GM13976 (cell line): ENCODE results near the gene STXBP6.

ENCODE experiments used
- DNase-seq: peaks from one replicate; pipeline ENCODE4 v3.0.0; 2012; ENCODE audit warnings: low spot score
- CTCF ChIP-seq: IDR thresholded peaks from 2 replicates; pipeline ENCODE4 v1.5.1; 2012; ENCODE audit warnings: borderline replicate concordance, mild to moderate bottlenecking; ENCODE audit not compliant: insufficient read depth; ENCODE audit errors: extremely low read depth, missing control alignments, control extremely low read depth
- in situ Hi-C: fragments of 300-500 bp; cut with MboI; formaldehyde crosslinking; loops from one replicate; pipeline ENCODE4 v1.12.0; 2022; ENCODE audit warnings: low sequenced_read_pairs, mixed read lengths, inconsistent platforms; ENCODE audit not compliant: unreplicated experiment

Gene STXBP6

GRCh38 chr14:25055005-25055404, 5.1 kb upstream of the STXBP6 start:
- in situ Hi-C loops, result no loop called here
- no peak for DNase-seq
- no peak for TF ChIP-seq CTCF

GRCh38 chr14:25053585-25053984, 3.6 kb upstream of the STXBP6 start:
- TF ChIP-seq CTCF, result no peak
- in situ Hi-C loops, result no loop called here
- DNase-seq, result no peak

GRCh38 chr14:25052921-25053320, 3.0 kb upstream of the STXBP6 start:
- TF ChIP-seq CTCF, result no peak
- no peak for DNase-seq
- in situ Hi-C loops, result no loop called here

GRCh38 chr14:25052385-25052784, 2.4 kb upstream of the STXBP6 start:
- TF ChIP-seq CTCF, result no peak
- no peak for DNase-seq
- in situ Hi-C loops, result no loop called here

GRCh38 chr14:25050269-25051150, 563 bp upstream of the STXBP6 start:
- no peak for DNase-seq
- in situ Hi-C loops, result no loop called here
- TF ChIP-seq CTCF, result no peak

- no peak for TF ChIP-seq CTCF
- in situ Hi-C loops, result no loop called here
- no peak for DNase-seq
Observed at GRCh38 chr14:25049093-25049567, 817 bp downstream of the STXBP6 start.
